H9 (cell line): ENCODE results near the gene NTSR2. TPM values are rescaled to one million over a fixed set of nuclear protein-coding genes. Genes with fewer than 3 reads are reported as not detected.

Experiments used
- DNase-seq: peaks from one replicate; pipeline ENCODE4 v3.0.0-alpha.2; 2017
- H2AFZ ChIP-seq: one replicate; pipeline ENCODE4 v1.6.1; 2013; ENCODE audit warnings: mild to moderate bottlenecking, low read length, control low read depth, moderate library complexity
- H2AK5ac ChIP-seq: 2 replicates; pipeline ENCODE4 v1.6.1; 2013; ENCODE audit warnings: low read length, control low read depth, mixed read lengths; ENCODE audit not compliant: insufficient read length
- H2BK120ac ChIP-seq: one replicate; pipeline ENCODE4 v1.6.1; 2013; ENCODE audit warnings: low read depth, mild to moderate bottlenecking, low read length, control low read depth, inconsistent platforms; ENCODE audit not compliant: poor library complexity, severe bottlenecking
- H2BK12ac ChIP-seq: 2 replicates; pipeline ENCODE4 v1.6.1; 2013; ENCODE audit warnings: low read length, control low read depth, mixed read lengths, low read depth; ENCODE audit not compliant: insufficient read length
- H2BK15ac ChIP-seq: 2 replicates; pipeline ENCODE4 v1.6.1; 2013; ENCODE audit warnings: low read depth, low read length, control low read depth
- H2BK20ac ChIP-seq: one replicate; pipeline ENCODE4 v1.6.1; 2013; ENCODE audit warnings: low read depth, mild to moderate bottlenecking, low read length, control low read depth, inconsistent platforms; ENCODE audit not compliant: poor library complexity, severe bottlenecking
- H2BK5ac ChIP-seq: 2 replicates; pipeline ENCODE4 v1.6.1; 2013; ENCODE audit warnings: low read length, control low read depth, mixed read lengths; ENCODE audit not compliant: insufficient read length
- H3K14ac ChIP-seq: 2 replicates; pipeline ENCODE4 v1.6.1; 2013; ENCODE audit warnings: low read length, control low read depth; ENCODE audit not compliant: insufficient read depth
- H3K18ac ChIP-seq: 2 replicates; pipeline ENCODE4 v1.6.1; 2013; ENCODE audit warnings: low read depth, mild to moderate bottlenecking, mixed read lengths, low read length, control low read depth; ENCODE audit not compliant: insufficient read length
- H3K23ac ChIP-seq: 2 replicates; pipeline ENCODE4 v1.6.1; 2013; ENCODE audit warnings: low read length, control low read depth, mixed read lengths, low read depth; ENCODE audit not compliant: insufficient read length
- H3K23me2 ChIP-seq: 2 replicates; pipeline ENCODE4 v1.6.1; 2013; ENCODE audit warnings: low read depth, mild to moderate bottlenecking, mixed read lengths, low read length, control low read depth; ENCODE audit not compliant: insufficient read length, poor library complexity, severe bottlenecking
- H3K27ac ChIP-seq: 2 replicates; pipeline ENCODE4 v1.5.1; 2013; ENCODE audit warnings: low read length, control low read depth, mixed read lengths, low read depth; ENCODE audit not compliant: insufficient read length
- H3K27me3 ChIP-seq: 2 replicates; pipeline ENCODE4 v1.6.1; 2013; ENCODE audit warnings: low read length, control low read depth, inconsistent platforms; ENCODE audit not compliant: insufficient read depth
- H3K4ac ChIP-seq: 2 replicates; pipeline ENCODE4 v1.6.1; 2013; ENCODE audit warnings: low read depth, mild to moderate bottlenecking, control low read depth, inconsistent platforms, low read length, moderate library complexity
- H3K4me1 ChIP-seq: 2 replicates; pipeline ENCODE4 v1.6.1; 2013; ENCODE audit warnings: low read length, control low read depth, inconsistent platforms; ENCODE audit not compliant: insufficient read depth
- H3K4me2 ChIP-seq: 2 replicates; pipeline ENCODE4 v1.6.1; 2013; ENCODE audit warnings: low read length, control low read depth, mixed read lengths; ENCODE audit not compliant: insufficient read length, insufficient read depth
- H3K56ac ChIP-seq: 2 replicates; pipeline ENCODE4 v1.6.1; 2013; ENCODE audit warnings: low read depth, mild to moderate bottlenecking, mixed read lengths, low read length, control low read depth; ENCODE audit not compliant: insufficient read length
- H3K79me1 ChIP-seq: 2 replicates; pipeline ENCODE4 v1.6.1; 2013; ENCODE audit warnings: low read depth, mild to moderate bottlenecking, moderate library complexity, low read length, control low read depth, inconsistent platforms; ENCODE audit not compliant: insufficient read depth, poor library complexity, severe bottlenecking
- H3K79me2 ChIP-seq: 2 replicates; pipeline ENCODE4 v1.6.1; 2013; ENCODE audit warnings: low read length, control low read depth, inconsistent platforms; ENCODE audit not compliant: insufficient read depth
- H3K9ac ChIP-seq: 2 replicates; pipeline ENCODE4 v1.6.1; 2013; ENCODE audit warnings: low read length, control low read depth, mixed read lengths; ENCODE audit not compliant: insufficient read length; ENCODE audit errors: extremely low read depth
- H3K9me3 ChIP-seq: one replicate; pipeline ENCODE4 v1.6.1; 2013; ENCODE audit warnings: low read depth, low read length, inconsistent platforms; ENCODE audit not compliant: control insufficient read depth
- H3T11ph ChIP-seq: one replicate; pipeline ENCODE4 v1.6.1; 2013; ENCODE audit warnings: mild to moderate bottlenecking, low read length, control low read depth, inconsistent platforms
- H4K20me1 ChIP-seq: one replicate; pipeline ENCODE4 v1.6.1; 2013; ENCODE audit not compliant: control insufficient read depth, insufficient read length, insufficient read depth
- H4K5ac ChIP-seq: 2 replicates; pipeline ENCODE4 v1.6.1; 2013; ENCODE audit warnings: low read depth, mild to moderate bottlenecking, mixed read lengths, low read length, control low read depth; ENCODE audit not compliant: insufficient read length
- H4K8ac ChIP-seq: replicated peaks from 2 replicates; pipeline ENCODE4 v1.6.1; 2013; ENCODE audit warnings: low read length, control low read depth, mixed read lengths, low read depth; ENCODE audit not compliant: insufficient read length
- H4K91ac ChIP-seq: 2 replicates; pipeline ENCODE4 v1.6.1; 2013; ENCODE audit warnings: low read depth, mild to moderate bottlenecking, moderate library complexity, mixed read lengths, low read length, control low read depth; ENCODE audit not compliant: insufficient read length
- H3K27ac Mint-ChIP-seq, 3 experiments: 2 replicates in 2 of 3; 3 replicates in 1 of 3; pipeline ENCODE4 v1.8.0; 2020 to 2021; ENCODE audit warnings: mixed read lengths in 3 of 3, mild to moderate bottlenecking in 1 of 3, moderate library complexity in 1 of 3
- H3K27me3 Mint-ChIP-seq: 2 replicates; pipeline ENCODE4 v1.8.0; 2021; ENCODE audit warnings: low read depth, mild to moderate bottlenecking, moderate library complexity, mixed read lengths
- H3K36me3 Mint-ChIP-seq, 3 experiments: 2 replicates in 2 of 3; 3 replicates in 1 of 3; pipeline ENCODE4 v1.8.0; 2020 to 2021; ENCODE audit warnings: low read depth in 3 of 3, mixed read lengths in 3 of 3; ENCODE audit not compliant: insufficient read depth in 1 of 3
- H3K4me1 Mint-ChIP-seq, 2 experiments: 2 replicates each; pipeline ENCODE4 v1.8.0; 2020; ENCODE audit warnings: mixed read lengths in 2 of 2
- H3K4me3 Mint-ChIP-seq, 2 experiments: 2 replicates in 1 of 2; 3 replicates in 1 of 2; pipeline ENCODE4 v1.8.0; 2020 to 2021; ENCODE audit warnings: mild to moderate bottlenecking in 2 of 2, mixed read lengths in 2 of 2, moderate library complexity in 1 of 2
- H3K9me3 Mint-ChIP-seq, 2 experiments: 2 replicates in 1 of 2; 3 replicates in 1 of 2; pipeline ENCODE4 v1.8.0; 2020; ENCODE audit warnings: mild to moderate bottlenecking in 2 of 2, mixed read lengths in 2 of 2, moderate library complexity in 1 of 2
- CTCF ChIP-seq: fragments of 200-600 bp; sonication (generic); conservative IDR thresholded peaks from 3 replicates; pipeline ENCODE4 v1.8.0; 2021; ENCODE audit warnings: antibody characterized with exemption, mild to moderate bottlenecking
- WGBS: extraction: QIAGEN DNeasy Blood & Tissue Kit; methylation state at CpG from one replicate; pipeline ENCODE4 v1.1.7; 2013; ENCODE audit warnings: missing lambda C conversion rate, low lambda C conversion rate, mixed read lengths; ENCODE audit not compliant: insufficient read length; ENCODE audit errors: extremely low coverage; 5-methylcytosine and 5-hydroxymethylcytosine counted together
- total RNA-seq: library from RNA; stranded (reverse); gene quantifications from 2 replicates; pipeline ENCODE4 v1.2.1, GENCODE V29; 2021

The NTSR2 gene
- total RNA-seq, 1 experiment from 2014 or later: not detected

GRCh38 chr2:11617984-11618707 is 51.8 kb downstream of the NTSR2 start:
- H3K4me3 Mint-ChIP-seq: no peak overlapping the region

More at GRCh38 chr2:11617984-11618707, 51.8 kb downstream of the NTSR2 start:
- H3K79me2 ChIP-seq: no peaks in the 10 kb centered on the region
- no peak overlapping the region for H2BK120ac ChIP-seq
- H3K23ac ChIP-seq: no peak overlapping the region
- Mint-ChIP-seq H3K27ac (no peak overlapping the region), H3K27me3 (no peaks in the 10 kb centered on the region), H3K4me1 (no peaks in the 10 kb centered on the region), H3K36me3 (peaks cover 23 to 36% (median 26%) of the 10 kb centered on the region in 3 experiments), H3K9me3 (no peaks in the 10 kb centered on the region)
- H3K4me1 ChIP-seq: no peaks in the 10 kb centered on the region
- H4K8ac ChIP-seq: no peak overlapping the region
- H3K27ac ChIP-seq: no peak overlapping the region
- H3K23me2 ChIP-seq: no peaks in the 10 kb centered on the region
- DNase-seq: no peak
- no peak overlapping the region for H4K5ac ChIP-seq
- no peak overlapping the region for H2AFZ ChIP-seq
- no peaks in the 10 kb centered on the region for H4K20me1 ChIP-seq
- no CpG with 5 or more reads among the region's 33 CpGs for WGBS
- H3T11ph ChIP-seq: no peak overlapping the region
- no peaks in the 10 kb centered on the region for H3K27me3 ChIP-seq
- H3K4me2 ChIP-seq: no peak overlapping the region
- no peaks in the 10 kb centered on the region for H3K9me3 ChIP-seq
- H3K56ac ChIP-seq: no peak overlapping the region
- H2BK20ac ChIP-seq: no peak overlapping the region
- no peak overlapping the region for H2BK5ac ChIP-seq
- H2BK12ac ChIP-seq: no peak overlapping the region
- H3K79me1 ChIP-seq: no peaks in the 10 kb centered on the region
- no peak overlapping the region; the same call in 1 of the 2 replicates for H3K14ac ChIP-seq
- H4K91ac ChIP-seq: no peak overlapping the region
- TF ChIP-seq CTCF: no peak
- no peak overlapping the region for H3K9ac ChIP-seq
- no peak overlapping the region for H3K4ac ChIP-seq
- H2BK15ac ChIP-seq: no peak overlapping the region
- no peak overlapping the region for H2AK5ac ChIP-seq
- no peak overlapping the region for H3K18ac ChIP-seq
